IPS DF 4.7 (cell line): ENCODE results near the gene UBE2S.
"Not testable (repeated sequence)": the region's sequence is repeated elsewhere in the genome, so short reads cannot be mapped to it uniquely, and the experiment has no call there.

Source experiments
- DNase-seq: peaks from one replicate; pipeline ENCODE4 v3.0.0-alpha.2; 2013; ENCODE audit warnings: low spot score; ENCODE audit errors: extremely low read depth

UBE2S gene

DNA sequence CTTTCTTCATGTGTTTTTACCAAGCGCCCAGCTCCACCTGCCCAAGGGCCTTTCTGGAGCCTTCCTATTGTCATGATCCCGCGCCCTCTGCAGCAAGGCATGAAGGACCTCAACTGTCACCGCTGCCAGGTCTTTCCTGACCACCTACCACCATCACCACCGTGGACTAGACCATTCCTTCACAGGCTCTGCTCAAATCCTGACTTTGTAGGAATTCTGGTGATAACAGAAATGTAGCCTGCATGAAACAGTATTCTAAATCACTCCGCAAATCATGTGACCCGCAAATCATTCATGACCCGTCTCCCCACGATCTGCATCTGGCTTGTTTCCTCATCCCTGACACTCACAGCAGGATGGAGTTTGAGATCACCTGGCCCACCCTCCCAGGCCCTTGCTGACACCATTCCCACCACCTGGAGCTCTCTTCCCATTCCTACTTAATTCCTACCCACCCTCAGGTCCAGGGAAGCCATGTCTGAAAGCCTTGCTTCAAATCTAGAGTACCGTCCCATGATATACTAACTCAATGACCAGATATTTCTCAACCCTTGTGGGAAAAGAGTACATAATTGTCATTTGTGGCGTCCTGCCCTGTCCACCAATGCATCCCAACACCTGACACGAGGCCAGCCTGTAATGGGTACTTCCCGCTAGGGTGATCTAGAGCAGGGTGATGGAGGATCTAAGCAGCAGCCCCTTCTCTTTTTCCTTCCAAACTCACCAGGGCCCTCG is 1.3 kb downstream of the UBE2S start:
- DNase-seq, result no peak

DNA sequence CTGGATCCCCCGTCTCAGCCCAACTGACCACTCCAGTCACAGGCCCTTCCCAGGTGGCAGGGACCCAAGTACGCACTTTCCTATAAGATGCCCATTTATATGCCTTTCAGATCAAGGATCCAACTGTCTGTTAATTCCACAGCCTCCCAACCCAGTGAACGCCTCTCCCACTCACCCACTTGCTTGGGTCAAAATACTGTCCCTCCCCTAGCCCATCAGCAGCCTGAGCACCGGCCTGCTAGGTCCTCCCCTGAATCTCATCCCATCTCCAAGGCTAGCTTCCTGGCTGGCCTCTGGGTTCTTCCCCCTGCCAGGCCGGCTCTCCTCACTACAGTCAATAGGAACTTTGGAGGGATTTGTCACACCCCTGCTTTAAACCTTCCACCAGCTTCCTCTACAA is 1.9 kb downstream of the UBE2S start:
- DNase-seq, result no peak

DNA sequence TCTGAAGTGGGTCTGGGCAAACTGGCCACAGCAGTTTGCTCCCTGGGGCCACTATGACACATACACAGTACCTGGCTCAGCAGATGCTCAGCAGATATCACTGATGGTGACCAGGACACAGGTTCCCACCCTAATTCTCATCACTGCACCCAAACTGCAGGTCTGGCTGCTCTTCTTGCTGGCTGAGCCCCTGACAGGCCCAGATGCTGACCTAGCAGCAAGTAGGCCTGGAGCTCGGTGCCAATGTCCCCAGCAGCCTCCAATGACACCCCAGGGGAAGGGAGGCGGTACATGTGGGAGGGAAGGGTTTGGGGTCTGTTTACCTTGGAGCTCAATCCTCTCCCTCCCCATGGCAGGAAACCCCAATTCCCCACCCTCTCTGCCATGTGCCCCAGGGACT is 5.1 kb downstream of the UBE2S start:
- DNase-seq, result no peak

DNA sequence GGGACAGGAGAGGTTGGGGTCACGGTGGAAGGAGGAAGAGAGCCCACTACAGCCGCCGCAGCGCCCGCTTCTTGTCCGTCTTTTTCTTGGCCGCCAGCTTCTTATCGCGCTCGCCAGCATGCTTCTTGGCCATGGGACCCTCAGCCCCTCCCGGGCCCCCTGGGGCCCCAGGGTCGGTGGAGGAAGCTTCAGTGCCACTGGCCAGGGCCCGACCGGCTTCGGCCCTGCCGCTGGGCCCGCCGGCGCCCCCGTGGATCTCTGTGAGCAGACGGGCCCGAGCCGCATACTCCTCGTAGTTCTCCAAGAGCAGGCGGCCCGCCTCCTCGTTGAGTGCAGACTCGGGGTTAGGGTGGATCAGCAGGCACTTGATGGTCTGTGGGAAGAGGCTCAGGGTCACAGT is 6.2 kb downstream of the UBE2S start:
- DNase-seq, result not testable (repeated sequence)

DNA sequence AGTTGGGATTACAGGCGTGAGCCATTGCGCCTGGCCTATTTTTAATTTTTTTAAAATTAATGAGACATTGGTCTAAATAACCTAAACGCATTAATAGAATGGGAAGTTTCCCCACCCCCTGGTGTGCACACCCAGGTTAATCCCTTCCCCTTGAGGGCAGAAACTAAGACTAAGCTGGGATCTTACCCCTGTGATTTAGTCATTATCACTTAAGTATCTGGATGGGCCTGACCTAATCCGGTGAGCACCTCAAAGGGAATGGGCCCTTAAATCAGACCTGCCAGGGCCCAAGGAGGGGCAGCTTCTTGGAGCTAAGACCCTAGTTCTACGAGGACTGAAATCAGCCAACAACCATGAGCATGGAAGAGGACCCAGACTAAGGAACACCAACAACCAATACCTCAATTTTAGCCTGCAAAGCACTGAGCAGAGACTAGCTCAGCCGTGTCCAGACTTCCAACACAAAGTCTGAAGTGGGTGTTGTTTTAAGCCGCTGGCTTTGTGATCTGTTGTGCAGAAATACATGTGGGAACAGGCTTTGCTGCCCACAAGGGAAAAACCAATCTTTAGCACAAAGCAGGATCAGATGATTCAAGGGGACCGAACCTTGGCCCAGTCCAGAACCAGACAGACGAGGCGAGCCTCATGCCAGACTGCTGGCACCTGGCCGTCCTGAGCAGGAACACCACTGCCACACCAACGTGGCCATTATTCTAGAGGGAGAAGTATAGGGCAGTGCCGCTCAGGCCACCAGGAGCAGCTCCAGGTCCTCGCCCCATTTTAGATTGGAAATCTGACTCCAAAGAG is 7.1 kb downstream of the UBE2S start:
- DNase-seq, result no peak

DNA sequence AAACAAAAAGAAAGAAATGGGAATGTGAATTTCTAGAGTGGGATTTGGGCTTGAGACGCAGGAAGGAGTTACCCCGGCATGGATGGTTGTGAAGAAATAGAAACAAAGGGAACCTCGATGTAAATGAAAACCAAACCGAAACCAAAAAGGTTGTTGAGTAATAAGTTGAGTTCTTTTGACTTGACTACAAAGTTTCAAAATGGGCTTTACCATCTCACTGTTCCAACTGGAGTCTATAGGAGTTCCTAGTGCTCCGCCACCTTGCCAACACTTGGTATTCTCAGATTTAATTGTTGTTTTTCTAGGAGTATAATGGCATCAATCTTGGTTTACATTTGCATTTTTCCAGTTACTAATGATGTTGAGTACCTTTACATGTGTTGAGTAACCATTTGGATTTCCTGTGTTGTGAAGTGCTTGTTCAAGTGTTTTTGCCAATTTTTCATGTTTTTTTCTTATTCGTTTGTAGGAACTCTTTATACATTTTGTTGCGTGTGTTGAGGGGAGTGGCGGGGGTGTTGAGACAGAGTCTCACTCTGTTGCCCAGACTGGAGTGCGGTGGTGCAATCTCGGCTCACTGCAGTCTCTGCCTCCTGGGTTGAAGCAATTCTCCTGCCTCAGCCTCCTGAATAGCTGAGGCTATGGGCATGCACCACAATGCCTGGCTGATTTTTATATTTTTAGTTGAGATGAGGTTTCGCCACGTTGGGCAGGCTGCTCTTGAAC is 9.2 kb downstream of the UBE2S start:
- DNase-seq, result no peak

DNA sequence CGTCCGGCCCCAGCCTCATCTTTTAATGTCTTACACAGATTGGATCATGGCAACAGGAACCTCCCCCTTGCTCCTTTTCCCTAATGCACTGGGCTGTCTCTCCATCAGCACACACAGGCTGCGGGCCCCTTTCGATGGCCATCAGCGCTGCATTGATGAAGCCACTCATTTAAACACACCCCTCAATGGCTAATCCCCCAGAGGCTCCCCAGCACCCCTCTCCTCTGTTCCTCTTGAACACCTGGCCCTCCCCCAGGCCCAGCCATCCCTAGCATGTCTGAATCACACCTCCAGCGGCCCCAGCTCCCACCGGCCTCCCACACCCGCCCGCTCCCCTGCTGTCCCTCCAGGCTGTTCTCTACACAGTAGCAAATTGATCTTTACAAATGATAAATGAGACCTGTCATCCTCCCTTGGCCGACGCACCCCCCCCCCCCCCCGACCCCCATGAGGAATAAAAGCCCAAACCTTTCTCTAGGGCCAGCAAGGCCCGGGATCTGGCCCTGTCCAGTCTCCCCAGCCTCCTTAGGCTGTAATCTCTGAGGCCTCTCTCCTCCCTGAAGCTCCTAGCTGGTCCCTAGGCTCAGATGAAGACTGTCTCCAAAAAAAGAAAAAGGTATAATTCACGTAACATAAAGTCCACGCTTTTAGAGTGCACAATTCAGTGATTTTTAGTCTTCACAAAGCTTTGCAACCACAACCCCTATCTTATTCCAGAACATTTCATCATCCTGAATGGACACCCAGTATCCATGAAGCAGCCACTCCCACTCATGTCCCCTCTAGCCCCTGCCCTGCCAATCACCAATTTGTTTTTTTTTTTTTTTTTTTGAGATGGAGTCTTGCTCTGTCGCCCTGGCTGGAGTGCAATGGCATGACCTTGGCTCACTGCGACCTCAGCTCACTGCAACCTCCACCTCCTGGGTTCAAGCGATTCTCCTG is 14.5 kb downstream of the UBE2S start:
- no peak for DNase-seq

DNA sequence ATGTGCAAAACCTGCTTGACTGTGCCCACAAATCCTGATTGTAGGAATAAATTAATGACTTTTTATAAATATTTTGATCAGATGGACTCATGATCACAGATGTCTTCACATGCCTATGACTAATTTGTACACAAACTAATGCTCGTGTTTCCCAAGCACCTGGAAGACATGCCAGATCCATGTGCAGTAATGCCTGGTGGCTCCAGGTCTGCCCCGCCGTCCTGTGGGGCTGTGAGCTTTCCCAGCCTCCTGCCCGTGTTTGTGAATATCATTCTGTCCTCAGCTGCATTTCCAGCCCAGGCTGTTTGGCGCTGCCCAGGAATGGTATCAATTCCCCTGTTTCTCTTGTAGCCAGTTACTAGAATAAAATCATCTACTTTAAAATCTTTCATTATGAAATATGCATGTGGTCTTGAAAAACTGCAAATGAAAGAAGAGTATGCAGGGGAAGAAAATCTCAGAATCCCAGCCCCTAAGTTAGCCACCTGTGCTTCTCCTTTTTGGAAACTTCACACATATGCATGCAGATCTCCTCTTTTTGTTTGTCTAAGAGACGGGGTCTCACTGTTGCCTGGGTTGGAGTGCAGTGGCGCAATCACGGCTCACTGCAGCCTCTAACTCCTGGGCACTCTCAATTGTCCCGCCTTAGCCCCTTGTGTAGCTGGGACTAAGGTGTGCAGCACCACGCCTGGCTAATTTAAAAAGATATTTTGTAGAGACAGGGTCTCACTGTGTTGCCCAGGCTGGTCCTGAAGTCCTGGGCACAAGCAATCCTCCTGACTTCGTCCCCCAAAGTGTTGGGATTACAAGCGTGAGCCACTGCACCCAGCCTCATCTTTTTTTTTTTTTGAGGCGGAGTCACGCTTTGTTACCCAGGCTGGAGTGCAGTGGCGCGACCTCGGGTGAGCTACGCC is 15.6 kb downstream of the UBE2S start:
- no peak for DNase-seq

DNA sequence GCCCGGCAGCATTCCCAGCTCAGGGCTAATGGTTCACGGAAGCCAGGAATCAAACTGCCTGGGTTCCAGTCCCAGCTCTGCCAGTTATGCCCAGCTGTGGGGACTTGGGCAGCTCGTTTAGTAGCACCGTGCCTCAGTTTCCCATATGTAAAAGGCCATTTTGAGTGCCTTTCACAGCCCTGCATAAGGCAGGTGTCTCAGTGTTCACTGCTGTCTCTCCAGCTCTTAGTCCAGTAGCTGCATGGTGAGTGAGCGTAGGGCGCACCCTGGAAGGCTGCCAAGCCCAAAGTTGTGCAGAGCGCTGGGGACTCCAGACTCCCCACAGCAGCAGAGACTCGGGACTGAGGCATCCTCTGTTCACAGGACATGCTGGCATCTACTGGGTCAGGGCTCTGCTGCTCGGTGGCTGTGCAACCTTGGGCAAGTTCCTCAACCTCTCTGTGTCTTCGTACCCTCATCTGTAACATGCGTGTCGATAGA is 16.4 kb downstream of the UBE2S start:
- no peak for DNase-seq

DNA sequence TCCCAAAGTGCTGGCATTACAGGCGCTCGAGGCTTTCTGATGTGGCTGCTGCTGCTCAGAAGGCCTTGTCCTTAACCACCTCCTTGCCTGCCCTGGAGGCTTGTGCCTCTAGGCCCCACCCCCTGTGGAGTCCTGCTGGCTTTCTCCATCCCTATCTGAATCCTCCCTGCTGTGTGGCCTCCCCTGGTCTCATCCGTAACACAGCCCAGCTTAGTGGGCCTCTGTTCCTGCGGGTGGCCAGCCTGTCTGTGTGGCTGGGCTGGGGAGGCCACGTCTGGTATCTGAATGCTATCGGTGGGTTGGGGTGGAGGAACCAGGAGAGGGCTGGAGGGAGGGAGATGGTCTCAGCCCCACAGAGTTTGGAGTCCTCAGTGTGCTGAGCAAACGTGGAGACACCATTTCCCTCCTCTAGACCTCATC is 17.1 kb downstream of the UBE2S start:
- DNase-seq, result no peak

DNA sequence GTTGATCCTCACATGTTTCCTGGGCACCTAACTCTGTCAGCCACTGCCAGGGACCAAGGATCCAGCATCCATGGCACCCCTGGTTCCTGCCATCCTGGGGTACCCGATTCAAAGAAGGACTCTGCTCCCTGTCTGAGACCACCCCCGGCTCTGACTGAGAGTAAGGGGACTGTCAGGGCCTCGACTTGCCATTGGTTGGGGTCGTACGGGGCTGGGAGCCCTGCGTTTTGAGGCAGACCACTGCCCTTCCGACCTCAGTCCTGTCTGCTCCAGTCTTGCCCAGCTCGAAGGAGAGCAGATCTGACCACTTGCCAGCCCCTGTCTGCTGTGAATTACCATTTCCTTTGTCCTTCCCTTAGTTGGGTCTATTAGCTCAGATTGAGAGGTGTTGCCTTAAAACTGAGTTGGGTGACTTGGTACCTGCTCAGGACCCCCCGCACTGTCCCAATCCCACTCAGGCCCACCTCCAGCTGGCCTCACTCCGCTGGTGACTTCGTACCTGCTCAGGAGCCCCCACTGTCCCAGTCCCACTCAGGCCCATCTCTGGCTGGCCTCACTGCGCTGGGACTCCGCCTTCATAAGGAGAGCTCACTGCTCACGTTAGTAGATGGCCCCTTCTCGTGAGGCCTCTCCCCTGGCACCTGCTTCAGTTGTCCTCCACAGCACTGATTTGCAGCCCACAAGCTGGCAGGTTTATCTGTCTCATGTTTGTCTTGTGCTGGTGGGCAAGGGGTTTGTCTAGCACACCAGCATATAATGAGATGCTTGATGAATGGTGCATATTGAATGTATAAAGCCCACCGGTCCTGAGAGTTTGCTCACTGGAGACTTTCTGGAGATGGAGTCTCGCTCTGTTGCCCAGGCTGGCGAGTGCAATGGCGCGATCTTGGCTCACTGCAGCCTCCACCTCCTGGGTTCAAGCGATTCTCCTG is 17.9 kb downstream of the UBE2S start:
- no peak for DNase-seq

DNA sequence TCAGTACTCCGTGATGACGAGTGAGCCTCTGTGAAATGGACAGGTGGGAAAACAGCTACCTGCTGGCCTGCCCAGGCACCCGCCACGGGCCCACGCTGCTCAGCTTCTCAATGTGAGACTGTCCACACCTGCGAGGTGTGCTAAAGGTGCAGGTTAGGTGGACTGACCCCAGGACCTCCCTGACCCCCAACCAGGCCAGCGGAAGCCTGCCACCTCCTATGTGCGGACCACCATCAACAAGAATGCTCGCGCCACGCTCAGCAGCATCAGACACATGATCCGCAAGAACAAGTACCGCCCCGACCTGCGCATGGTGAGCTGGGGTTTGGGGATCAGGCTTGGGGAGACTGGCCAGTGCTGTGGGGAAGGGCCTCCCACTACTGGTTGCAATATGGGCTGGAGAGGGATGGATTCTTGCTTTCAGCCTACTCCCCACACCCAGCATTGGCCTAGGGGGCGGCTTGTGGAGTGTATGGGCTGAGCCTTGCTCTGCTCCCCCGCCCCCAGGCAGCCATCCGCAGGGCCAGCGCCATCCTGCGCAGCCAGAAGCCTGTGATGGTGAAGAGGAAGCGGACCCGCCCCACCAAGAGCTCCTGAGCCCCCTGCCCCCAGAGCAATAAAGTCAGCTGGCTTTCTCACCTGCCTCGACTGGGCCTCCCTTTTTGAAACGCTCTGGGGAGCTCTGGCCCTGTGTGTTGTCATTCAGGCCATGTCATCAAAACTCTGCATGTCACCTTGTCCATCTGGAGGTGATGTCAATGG is 19.7 kb downstream of the UBE2S start:
- DNase-seq, result no peak

DNA sequence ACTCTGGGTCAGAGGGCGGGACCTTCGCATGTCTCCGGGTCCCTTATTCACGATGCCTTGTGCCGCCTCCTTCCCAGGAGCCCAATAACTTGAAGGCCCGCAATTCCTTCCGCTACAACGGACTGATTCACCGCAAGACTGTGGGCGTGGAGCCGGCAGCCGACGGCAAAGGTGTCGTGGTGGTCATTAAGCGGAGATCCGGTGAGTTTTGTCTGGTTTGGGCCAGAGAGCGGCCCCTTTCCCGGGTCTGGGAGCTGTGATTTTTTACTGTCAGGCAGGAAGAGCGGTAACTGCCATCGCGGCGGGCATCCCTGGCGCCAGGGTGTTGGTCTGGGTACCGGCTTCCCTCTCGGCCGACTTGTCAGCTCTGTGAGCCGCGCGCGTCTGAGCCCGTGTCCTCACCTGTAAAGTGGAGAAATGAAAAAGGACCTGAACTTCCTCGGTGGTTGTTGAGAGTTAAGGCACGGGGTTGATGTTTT is 21.1 kb downstream of the UBE2S start:
- no peak for DNase-seq

DNA sequence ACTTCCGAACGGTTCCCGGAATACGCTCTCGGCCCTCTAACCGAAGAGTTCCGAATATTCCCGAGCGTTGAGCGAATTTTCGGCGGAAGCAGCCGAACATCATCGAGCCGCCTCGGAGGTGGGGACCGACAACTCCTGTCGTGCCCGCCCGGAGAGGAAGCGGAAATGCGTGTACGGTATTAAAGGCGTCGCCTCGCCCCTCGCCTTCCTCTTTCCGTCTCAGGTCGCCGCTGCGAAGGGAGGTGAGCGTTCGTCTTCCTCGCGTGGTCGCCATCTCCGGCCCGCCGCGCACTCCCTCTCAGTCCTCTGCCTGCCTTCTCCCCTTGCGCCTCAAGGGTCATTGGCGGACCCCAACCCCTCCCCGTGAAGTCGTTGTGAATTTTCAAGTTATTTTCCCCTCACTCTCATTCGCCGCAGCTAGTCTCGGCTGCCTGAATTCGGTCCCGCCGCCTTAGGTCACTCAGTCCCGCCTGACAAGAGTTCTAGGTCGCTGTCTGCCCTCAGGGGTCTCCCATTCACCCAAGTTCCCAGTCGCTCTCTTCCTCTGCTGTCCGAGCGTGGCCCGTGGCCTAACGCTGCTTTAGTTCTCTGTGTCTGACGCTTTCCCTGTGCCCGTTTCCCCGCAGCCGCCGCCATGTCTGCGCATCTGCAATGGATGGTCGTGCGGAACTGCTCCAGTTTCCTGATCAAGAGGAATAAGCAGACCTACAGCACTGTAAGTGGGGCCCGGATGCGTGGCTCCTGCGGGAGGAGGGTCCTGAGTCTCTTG is 21.7 kb downstream of the UBE2S start, which contains the start of gene RPL28:
Gene RPL28 (plus strand): TSS at position 209 of the 769 bp plus-strand sequence. CDS start 426 bp downstream, at position 635.
- DNase-seq, result peak; percentile 97

DNA sequence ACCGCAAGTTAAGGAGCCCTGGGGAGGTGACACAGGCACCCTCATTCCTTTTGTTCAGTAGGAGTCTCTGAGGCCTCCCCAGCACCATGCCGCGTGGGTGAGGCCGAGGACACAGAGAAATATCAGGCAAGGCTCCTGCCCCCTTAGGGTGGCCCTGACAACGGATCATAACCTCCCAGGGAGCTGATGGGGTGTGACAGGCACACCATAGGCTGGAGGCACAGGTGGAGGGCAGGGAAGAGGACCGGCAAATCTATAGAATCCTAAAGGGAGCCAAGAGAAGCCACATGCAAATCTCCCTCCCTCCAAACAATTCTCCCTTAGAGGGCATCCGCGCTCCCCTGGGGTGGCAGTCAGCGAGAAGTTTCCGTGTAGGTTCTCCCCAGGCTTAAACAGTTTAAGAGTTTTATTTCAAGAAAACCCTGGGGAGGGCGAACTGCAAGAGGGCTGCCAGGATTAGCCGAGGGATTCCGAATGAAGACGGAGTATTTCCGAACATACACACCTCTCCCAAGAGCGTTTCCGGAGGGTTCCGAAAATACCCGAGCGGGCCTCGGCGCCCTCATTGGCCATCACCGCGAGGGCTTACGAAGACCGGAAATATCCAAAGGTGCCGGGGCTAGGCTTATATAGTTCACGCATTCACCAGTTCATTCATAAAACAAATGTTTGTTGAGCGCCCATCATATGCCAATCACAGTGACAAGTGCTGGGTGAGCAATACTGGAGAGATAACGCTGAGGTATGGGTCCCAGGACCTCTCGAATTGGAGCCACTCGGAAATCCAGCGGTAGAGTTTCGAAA is 22.5 kb downstream of the UBE2S start:
- DNase-seq, result peak; percentile 72
